WTC11 (cell line): Measurements from ENCODE around the gene CFAP74.

Experiments used
- EMX1 ChIP-seq: fragments of 250-450 bp; sonication (Bioruptor Pico); IDR thresholded peaks from 2 replicates; pipeline ENCODE4 v1.8.0; 2021; ENCODE audit warnings: mild to moderate bottlenecking
- ETV6 ChIP-seq: sonication (generic); formaldehyde crosslinking; IDR thresholded peaks from 2 replicates; pipeline ENCODE4 v1.8.1; 2022; ENCODE audit warnings: mild to moderate bottlenecking, missing genetic modification reagents
- FOXJ3 ChIP-seq: sonication (generic); formaldehyde crosslinking; IDR thresholded peaks from 2 replicates; pipeline ENCODE4 v1.9.0; 2021; ENCODE audit warnings: missing genetic modification reagents, mild to moderate bottlenecking, borderline replicate concordance
- KAT7 ChIP-seq: sonication (generic); formaldehyde crosslinking; IDR thresholded peaks from 2 replicates; pipeline ENCODE4 v1.8.1; 2023; ENCODE audit warnings: missing genetic modification reagents, mild to moderate bottlenecking, borderline replicate concordance
- PRRX2 ChIP-seq: fragments of 250-450 bp; sonication (Bioruptor Pico); IDR thresholded peaks from 2 replicates; pipeline ENCODE4 v1.8.0; 2021; ENCODE audit warnings: mild to moderate bottlenecking
- TF ChIP-seq, protein P1 (sequence below): fragments of 200-600 bp; IDR thresholded peaks from 2 replicates; pipeline ENCODE4 v1.8.0; 2022; ENCODE audit warnings: antibody characterized with exemption
- TF ChIP-seq, protein P2 (sequence below): sonication (generic); formaldehyde crosslinking; IDR thresholded peaks from 2 replicates; pipeline ENCODE4 v1.8.0; 2022; ENCODE audit warnings: mild to moderate bottlenecking, missing genetic modification reagents
- TF ChIP-seq, protein P3 (sequence below): sonication (generic); formaldehyde crosslinking; IDR thresholded peaks from 2 replicates; pipeline ENCODE4 v1.8.1; 2022; ENCODE audit warnings: missing genetic modification reagents, borderline replicate concordance
- TF ChIP-seq, protein P4 (sequence below): sonication (generic); formaldehyde crosslinking; IDR thresholded peaks from 2 replicates; pipeline ENCODE4 v1.8.1; 2023; ENCODE audit warnings: mild to moderate bottlenecking, missing genetic modification reagents, moderate library complexity
- TF ChIP-seq, protein P5 (sequence below): sonication (generic); formaldehyde crosslinking; IDR thresholded peaks from 2 replicates; pipeline ENCODE4 v1.8.0; 2022; ENCODE audit warnings: mild to moderate bottlenecking, missing genetic modification reagents

DNA sequence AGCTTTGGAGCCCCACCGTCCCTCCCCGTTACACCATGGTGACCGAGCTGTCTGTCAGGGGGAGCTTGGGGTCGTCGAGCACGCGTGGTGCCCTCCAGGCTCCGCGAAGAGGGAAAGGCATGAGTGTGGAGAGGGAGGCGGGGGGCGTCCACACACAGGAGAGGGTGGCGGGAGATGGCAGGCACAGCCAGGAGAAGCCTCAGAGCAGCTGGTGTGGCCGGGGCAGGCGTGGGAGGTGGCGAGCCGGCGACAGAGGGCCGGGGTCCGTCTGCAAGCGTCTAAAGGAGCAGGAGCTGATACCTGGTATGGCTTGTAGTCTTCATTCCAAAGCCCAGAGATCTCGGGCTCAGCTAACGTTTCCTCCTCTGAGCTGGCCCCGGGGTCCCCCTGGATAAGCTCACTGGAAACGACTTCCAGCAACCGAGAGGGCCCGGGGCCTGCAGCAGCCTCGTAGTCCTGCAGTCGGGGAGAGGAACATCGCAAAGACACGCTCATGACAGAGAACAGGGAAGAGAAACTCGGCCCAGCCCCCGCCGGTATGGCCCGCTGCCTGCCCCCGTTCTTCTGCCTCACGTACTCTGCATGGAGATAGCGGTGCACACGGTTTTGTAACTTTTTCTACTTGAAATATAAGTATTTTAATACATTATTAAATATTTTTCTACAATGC is 37.4 kb downstream of the CFAP74 start:
- TF ChIP-seq, protein P1, sequence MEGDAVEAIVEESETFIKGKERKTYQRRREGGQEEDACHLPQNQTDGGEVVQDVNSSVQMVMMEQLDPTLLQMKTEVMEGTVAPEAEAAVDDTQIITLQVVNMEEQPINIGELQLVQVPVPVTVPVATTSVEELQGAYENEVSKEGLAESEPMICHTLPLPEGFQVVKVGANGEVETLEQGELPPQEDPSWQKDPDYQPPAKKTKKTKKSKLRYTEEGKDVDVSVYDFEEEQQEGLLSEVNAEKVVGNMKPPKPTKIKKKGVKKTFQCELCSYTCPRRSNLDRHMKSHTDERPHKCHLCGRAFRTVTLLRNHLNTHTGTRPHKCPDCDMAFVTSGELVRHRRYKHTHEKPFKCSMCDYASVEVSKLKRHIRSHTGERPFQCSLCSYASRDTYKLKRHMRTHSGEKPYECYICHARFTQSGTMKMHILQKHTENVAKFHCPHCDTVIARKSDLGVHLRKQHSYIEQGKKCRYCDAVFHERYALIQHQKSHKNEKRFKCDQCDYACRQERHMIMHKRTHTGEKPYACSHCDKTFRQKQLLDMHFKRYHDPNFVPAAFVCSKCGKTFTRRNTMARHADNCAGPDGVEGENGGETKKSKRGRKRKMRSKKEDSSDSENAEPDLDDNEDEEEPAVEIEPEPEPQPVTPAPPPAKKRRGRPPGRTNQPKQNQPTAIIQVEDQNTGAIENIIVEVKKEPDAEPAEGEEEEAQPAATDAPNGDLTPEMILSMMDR = no peak
- TF ChIP-seq FOXJ3 = no peak
- TF ChIP-seq, protein P2, sequence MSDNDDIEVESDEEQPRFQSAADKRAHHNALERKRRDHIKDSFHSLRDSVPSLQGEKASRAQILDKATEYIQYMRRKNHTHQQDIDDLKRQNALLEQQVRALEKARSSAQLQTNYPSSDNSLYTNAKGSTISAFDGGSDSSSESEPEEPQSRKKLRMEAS (CRISPR knock-in tag) = no peak
- TF ChIP-seq, protein P3, sequence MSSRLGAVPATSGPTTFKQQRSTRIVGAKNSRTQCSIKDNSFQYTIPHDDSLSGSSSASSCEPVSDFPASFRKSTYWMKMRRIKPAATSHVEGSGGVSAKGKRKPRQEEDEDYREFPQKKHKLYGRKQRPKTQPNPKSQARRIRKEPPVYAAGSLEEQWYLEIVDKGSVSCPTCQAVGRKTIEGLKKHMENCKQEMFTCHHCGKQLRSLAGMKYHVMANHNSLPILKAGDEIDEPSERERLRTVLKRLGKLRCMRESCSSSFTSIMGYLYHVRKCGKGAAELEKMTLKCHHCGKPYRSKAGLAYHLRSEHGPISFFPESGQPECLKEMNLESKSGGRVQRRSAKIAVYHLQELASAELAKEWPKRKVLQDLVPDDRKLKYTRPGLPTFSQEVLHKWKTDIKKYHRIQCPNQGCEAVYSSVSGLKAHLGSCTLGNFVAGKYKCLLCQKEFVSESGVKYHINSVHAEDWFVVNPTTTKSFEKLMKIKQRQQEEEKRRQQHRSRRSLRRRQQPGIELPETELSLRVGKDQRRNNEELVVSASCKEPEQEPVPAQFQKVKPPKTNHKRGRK = no peak
- no peak for TF ChIP-seq KAT7
- TF ChIP-seq, protein P4, sequence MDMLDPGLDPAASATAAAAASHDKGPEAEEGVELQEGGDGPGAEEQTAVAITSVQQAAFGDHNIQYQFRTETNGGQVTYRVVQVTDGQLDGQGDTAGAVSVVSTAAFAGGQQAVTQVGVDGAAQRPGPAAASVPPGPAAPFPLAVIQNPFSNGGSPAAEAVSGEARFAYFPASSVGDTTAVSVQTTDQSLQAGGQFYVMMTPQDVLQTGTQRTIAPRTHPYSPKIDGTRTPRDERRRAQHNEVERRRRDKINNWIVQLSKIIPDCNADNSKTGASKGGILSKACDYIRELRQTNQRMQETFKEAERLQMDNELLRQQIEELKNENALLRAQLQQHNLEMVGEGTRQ (CRISPR knock-in tag) = no peak
- no peak for TF ChIP-seq EMX1 (CRISPR knock-in tag)
- TF ChIP-seq PRRX2 (CRISPR knock-in tag) = no peak
- TF ChIP-seq ETV6 = no peak
- TF ChIP-seq, protein P5, sequence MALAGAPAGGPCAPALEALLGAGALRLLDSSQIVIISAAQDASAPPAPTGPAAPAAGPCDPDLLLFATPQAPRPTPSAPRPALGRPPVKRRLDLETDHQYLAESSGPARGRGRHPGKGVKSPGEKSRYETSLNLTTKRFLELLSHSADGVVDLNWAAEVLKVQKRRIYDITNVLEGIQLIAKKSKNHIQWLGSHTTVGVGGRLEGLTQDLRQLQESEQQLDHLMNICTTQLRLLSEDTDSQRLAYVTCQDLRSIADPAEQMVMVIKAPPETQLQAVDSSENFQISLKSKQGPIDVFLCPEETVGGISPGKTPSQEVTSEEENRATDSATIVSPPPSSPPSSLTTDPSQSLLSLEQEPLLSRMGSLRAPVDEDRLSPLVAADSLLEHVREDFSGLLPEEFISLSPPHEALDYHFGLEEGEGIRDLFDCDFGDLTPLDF = no peak
